Activated T-cell treated with anti-CD3 and anti-CD28 coated beads for 1 hour (primary cell): ENCODE measurements around the gene SLAMF7.
A peak's percentile ranks its signal among the peaks of the same experiment; 100 is the strongest.

Experiments used
- DNase-seq: peaks from one replicate; pipeline ENCODE4 v3.0.0-alpha.2; 2020; ENCODE audit warnings: low read depth

SLAMF7 gene

DNA sequence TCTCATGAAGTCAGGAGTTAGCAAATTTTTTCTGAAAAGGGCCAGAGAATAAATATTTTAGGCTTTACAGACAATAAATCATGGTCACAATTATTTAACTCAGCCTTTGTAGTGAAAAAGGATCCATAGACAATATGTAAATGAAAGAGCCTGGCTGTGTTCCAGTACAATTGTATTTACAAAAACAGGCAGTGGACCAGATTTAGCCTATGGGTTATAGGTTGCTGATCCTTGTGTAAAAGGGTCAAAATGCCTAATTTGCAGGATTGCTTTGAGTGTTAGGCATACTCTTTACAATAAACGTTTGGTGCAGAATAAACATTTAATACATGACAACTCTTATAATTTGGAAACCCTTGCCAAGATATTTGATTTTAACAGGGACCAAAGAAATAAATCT lies 6.5 kb downstream of the SLAMF7 start:
- DNase-seq, result no peak

DNA sequence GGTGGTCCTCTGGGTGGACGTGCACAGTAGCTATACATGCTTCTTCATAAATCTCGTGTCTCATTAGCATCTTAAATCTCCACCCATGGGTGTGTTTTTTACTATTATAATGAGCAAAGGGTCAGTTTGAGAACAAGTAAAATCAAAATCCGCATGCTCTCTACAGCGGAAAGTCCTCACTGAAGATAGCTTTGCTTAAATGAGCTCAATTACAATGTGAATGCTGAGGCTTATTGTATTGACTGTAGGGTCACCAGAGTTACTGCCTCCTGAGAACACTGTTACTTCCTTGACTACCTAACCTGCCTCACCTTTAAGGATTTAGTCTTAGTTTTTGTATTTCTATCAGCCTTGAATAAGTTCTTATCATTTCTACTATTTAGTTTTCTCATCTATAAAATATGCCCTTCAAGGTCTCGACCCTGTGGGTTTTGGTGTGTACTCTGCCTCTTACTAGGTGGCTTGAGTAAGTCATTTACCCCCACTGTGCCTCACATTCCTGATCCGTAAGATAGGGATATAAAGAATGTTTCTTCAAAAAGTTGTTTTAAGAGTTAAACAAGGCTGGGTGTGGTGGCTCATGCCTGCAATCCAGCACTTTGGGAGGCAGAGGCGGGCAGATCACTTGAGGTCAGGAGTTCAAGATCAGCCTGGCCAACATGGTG lies 7.9 kb downstream of the SLAMF7 start:
- no peak for DNase-seq

DNA sequence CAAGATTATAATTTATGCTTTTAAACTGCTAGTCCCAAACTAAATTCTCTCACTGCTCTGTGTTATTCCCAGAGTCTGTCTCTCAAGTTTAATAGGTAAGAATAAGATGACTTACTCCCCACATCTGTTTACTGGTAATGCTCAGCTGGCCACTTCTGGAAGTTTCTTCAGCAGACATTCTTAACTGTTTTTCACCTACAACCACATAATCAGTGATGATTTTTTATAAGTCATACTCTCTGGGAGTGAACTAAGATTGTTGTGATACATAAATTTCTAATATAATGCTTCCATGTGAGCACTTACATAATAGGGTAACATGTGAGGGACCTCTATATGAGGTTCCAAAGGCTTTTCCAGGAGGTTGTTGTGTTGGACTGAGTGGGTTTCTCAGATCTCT lies 8.7 kb downstream of the SLAMF7 start:
- DNase-seq, result no peak

DNA sequence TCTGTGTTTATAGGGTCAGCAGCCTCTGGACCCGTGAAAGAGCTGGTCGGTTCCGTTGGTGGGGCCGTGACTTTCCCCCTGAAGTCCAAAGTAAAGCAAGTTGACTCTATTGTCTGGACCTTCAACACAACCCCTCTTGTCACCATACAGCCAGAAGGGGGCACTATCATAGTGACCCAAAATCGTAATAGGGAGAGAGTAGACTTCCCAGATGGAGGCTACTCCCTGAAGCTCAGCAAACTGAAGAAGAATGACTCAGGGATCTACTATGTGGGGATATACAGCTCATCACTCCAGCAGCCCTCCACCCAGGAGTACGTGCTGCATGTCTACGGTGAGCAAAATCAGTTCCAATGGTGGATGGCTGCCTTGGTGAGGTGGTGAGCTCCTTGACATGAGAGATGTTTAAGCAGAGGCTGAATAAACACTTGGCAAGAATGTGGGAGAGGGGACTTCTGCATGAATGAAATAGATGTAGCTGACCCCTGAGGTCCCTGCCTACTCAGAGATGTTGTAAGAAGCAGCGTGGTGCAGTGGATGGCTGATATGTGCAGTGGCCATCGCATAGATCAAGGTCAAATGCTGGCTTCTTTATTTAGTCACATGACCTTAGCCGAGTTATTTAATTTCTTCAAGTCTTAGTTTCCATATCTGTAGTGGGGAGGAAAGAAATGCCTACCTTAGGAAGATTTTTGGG lies 9.3 kb downstream of the SLAMF7 start:
- DNase-seq, result no peak

DNA sequence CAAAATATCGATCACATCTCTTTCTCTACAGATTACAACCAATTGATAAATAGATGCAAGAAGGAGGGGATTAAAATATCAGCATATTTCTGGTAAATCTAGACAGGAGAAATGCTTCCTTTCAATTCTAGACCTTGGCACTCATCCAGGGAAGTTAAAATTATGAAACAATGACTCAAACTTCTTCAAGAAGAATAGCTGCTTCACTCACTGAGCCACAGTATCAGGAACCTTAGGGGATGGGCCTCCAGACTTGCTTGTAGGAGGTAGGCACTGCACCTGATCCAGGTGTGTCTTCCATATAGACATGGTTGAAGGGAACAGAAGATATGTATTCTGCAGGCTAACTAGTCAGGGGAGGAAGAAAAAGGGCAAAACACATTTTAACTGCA lies 9.8 kb downstream of the SLAMF7 start:
- no peak for DNase-seq

DNA sequence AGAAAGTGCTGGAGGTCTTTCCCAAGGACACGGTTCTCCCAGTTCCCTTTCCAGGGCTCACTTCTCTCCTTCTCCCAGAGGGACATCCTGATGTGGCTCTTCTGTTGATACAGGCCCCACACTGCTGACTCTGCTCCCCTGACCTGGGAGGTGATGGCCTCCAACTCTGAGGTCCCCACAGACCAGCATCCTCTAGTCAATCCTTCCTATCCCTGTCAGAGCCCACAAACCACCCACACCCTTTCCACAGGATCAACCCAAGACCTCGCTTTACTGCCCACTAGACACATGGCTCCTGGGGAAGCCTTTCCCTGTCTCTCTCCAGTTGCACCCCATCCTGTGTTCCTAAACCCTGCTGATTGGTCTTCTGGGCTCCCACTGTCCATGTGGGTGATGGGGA lies 11.6 kb downstream of the SLAMF7 start:
- DNase-seq, result no peak

DNA sequence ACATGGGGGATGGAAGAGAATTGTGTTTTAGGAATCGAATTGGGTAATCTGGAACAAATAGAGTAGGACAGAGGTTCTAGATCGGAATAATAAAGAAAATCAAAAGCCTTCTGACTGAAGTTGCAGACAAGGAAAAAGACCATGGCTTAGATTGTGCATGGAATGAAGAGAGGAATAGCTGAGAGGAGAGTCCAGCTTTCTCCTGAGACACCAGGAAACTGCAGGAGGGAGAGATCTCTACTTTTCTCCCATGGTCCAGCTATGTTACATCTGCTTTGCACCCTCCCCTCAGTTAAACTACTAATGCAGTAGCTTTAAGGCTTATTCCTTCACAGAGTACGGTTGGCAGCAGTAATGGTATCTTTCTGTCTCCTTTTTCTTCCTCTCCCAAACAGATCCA lies 13.4 kb downstream of the SLAMF7 start:
- DNase-seq, result no peak

DNA sequence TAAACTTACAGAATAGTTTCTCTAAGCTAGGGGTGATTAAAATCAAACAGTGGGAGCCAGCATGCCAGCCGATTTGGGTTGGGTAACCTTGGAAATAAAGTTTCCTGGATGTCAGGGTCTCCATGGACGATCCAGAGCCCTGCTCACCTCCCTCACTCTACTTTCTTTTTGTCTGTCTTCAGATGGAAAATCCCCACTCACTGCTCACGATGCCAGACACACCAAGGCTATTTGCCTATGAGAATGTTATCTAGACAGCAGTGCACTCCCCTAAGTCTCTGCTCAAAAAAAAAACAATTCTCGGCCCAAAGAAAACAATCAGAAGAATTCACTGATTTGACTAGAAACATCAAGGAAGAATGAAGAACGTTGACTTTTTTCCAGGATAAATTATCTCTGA lies 13.9 kb downstream of the SLAMF7 start:
- no peak for DNase-seq

DNA sequence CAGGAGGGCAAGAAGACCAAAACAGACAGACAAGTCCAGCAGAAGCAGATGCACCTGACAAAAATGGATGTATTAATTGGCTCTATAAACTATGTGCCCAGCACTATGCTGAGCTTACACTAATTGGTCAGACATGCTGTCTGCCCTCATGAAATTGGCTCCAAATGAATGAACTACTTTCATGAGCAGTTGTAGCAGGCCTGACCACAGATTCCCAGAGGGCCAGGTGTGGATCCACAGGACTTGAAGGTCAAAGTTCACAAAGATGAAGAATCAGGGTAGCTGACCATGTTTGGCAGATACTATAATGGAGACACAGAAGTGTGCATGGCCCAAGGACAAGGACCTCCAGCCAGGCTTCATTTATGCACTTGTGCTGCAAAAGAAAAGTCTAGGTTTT lies 14.5 kb downstream of the SLAMF7 start:
- no peak for DNase-seq

DNA sequence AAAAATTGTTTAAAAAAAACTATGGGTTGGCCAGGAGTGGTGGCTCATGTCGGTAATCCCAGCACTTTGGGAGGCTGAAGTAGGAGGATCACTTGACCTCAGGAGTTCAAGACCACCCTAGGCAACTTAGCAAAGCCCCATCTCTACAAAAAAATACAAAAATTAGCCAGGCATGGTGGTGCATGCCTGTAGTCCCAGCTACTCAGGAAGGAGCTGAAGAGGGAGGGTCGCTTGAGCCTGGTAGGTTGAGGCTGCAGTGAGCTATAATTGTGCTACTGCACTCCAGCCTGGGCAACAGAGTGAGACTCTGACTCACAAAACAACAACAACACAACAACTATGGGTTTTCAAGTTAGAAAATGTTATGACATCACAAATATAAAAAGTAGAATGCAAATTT lies 16.4 kb downstream of the SLAMF7 start:
- DNase-seq, result no peak

DNA sequence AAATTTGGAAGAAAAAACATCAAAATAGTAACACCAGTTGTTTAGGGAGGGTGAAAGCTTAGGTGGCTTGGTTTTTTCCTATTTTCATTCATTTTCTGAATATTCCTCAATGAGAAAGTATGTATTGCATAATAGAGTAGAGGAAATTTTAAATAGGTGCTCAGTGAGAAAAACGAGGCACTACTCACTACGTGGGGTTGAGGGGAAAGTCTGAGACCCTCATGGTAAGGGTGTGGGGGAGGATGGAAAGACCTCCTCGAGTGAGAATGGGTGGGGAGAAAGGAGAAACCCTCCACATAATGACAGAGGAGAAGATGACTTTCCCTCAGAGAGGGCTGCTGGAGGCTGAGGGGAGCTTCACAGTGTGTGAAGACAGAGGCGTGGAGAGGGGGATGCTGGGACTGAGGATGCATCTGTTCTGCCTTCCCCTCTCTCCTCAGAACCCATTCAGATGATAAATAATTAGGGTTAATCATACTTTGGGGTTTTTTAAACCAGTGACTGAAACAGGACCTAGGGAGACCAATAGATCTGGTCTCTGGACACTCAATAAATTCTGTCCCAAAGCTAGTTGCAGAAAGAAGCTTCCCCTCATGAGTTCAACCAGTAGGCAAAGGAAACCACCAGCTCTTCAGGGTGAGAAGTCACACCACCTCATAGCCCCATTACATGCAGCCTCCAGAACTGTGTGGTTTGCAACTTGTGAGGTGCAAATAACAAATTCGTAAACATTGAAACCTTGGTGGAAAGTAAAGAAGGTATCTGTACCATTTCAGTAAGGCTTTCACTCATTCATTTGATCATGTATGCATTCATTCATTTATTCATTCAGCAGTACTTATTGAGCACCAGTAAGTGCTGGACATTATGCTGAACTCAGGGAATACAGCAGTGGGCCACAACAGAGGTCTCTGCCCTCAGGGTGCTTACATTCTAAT lies 17.1 kb downstream of the SLAMF7 start:
- DNase-seq, result no peak

DNA sequence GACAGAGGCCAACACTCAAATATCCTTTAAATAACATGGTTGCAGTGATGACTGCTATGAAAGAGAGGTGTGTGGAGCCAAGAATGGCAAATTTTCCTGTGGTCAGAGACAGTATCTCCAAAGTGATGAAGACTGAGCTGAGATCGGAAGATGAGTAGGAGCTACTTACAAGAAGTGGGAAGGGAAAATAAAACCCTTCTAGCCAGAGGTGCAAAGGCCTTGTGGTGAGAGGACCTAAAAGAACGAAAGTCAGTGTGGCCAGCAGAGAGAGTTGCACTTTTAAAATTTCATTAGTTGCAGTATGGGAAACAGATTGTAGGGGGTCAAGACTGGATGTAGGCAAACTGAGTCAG lies 17.8 kb downstream of the SLAMF7 start:
- no peak for DNase-seq

DNA sequence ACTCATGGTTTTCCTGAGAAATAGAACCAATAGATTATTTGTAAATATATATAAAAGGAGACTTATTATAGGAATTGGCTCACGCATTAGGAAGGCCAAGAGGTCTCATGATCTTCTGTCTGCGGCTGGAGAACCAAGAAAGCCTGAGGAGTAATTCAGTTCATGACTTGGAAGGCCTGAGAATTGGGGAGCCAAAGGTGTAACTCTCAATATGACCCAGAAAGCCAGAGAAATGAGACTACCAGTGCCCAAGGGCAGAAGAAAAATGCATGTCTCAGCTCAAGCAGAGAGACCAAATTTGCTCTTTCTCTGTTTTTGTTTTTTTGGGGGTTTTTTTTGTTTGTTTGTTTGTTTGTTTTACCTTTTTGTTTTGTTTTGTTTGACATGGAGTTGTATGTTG lies 19.5 kb downstream of the SLAMF7 start:
- DNase-seq, result no peak

DNA sequence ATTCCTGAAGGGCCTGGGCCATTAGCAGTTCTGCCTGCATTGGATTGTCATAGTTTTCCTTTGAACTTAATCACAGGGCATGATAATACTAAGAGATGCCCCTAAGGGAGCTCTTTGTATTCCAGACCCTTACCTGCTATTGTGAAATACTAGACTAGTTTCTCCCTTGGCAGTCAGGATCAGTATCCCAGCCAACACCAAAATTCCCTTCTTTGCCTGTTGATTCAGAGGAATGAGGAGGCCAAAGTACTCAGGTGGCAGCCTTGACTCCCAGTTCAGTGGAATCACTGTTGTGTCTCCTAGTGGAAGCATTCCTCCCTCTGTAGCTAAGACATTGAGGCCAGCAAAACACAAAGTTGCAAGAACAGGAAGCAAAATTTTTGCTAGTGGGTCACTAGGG lies 20.7 kb downstream of the SLAMF7 start:
- DNase-seq, result no peak

DNA sequence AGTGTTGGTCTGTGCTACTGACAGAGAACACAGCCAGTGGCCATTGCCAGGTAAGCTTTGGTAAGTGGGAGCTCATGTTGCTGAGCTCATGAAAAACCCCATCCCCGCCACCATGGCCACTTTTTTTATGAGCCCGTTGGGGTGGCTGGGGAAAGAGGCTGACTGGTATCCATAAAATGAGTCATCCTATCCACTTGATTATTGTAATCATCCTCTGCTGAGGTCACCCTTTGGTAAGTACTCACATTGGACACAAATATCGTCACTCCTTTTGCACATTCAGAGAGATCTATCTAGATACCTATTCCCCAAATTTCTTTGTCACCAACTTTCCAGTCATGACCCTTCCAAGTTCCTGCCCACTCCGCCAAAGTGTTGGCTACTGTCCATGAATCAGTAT lies 22.0 kb downstream of the SLAMF7 start:
- DNase-seq, result no peak

DNA sequence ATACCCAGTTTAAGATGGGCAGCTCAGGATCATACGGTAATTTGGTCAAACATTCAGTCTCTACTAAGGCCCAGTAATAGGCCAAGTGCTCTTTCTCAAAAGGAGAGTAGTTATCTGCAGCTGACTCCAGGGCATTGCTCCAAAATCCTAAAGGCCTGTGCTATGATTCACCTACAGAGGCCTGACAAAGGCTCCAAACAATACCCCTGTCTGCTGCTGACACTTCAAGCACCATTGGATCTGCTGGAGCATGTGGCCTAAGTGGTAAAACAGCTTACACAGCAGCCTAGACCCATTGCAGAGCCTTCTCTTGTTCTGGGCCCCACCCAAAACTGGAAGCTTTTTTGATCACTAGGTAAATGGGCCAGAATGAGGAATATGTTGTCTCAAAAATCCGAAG lies 22.8 kb downstream of the SLAMF7 start:
- DNase-seq, result no peak

DNA sequence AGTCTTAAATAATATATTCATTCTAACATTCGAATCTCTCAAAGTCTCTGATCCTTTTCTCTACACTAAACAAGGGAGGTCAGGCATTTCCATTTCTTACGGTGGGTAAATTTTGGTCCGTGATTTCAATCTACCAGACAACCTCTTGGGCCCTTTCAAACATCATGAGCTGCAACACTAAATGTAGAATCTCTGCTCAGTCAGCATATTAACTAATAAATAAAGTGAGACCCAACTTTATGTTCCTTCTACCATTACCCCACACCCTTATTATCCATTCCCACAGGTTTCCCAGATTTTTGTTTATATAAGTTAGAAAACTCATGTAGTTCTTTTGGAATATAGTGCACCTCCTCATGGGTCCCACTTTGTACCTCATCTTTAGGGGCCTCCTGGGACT lies 24.9 kb downstream of the SLAMF7 start:
- DNase-seq, result no peak

DNA sequence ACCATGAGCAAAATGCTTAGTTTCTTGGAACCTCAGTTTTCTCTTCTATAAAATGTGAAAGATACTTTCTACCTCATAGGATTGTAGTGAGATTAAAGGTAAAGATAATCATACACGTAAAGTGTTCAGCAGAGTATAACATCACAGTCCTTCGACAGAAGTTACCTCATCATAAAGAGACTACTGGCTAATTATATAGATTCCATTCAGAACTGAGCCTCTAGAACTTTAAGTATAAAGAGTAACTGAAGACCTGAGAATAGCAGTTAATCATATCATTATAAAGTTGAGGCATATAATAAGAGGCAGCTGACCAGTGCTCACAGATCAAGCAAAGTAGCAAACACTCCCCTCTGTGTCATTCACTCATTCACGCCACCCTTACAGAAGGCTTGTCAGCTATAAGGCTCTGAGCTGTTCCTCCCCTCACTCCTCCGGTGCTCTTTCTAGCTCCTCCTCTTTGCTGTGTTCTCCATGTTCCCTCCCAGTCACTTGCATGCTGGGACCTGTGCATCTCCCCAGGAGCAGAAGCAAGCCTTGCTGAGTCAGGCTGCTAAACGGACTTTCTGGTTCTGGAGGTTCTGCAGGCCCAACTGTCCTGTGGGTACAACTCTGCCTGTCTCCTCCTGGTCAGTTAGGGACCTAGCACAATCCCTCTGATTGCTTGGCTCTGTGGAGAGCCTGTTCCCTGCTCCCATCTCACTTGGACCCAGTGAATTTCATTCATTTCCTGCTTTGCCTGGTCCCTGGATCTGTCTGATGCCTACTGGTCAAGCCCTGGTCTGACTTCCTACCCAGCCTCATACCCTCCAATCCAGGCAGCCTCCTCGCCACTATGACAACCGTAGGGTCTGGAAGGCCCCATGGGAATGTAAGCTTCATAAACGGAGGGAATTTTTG lies 28.6 kb downstream of the SLAMF7 start:
- no peak for DNase-seq

DNA sequence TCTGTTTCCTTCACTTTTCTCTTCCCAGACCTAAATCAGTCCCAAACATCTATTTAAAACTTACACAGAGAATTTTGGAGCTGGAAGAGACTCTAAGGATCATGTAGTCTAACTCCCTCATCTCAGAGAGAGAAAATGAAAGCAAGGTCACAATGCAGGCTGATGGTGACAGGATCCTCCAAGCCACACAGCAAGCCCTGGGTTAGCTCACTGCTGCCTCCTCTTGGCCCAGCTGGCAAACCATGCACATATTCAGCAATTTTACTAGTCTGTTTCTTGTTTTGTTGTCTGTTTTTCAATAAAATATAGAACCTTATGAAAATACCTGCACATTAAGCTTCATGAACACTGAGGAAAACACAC lies 29.2 kb downstream of the SLAMF7 start:
- peak; percentile 74 for DNase-seq

DNA sequence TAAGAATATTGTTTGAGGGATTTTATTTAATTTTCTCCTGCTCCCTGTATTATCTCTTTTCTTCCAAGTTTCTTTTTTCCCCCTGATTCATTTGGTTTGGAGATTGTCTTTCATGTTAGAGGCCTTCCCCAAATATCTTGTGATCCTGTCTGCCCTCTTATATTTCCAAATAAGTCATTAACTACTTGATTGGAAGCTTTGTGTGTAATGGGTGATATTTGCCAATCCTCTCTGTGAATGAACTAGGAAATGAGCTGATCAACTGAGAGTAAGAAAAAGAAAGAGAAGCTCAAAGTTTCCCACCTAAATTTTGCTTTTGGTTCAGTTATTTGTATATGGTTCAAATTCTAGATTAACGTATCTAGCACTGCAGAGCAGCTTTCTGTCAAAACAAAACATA lies 33.3 kb downstream of the SLAMF7 start:
- DNase-seq, result no peak

DNA sequence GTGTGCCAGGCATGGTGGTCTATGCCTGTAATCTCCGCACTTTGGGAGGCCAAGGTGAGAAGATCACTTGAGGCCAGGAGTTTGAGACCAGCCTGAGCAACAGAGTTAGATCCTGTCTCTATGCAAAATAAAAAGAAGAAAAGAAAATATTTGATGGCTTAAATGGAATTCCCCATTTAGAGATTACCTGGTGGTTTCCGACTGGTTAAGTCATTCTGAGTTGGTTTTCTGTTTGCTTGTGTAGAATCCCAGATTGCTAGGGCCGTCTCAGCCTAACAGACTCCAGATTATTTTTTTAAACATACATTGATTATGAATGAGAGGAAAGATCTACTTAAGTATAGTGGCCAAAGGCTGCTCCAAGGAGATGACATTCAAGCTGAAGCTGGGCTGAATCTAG lies 34.0 kb downstream of the SLAMF7 start:
- DNase-seq, result no peak
